ENCODE results near the gene LARGE1.

- TF ChIP-seq CTCF (IDR thresholded peaks at IDR 0.05; ENCODE audit: insufficient read depth, low read length, poor library complexity, severe bottlenecking) (no peak), EZH2phosphoT487 (conservative IDR thresholded peaks at IDR 0.05; ENCODE audit: low read length) (no peak)
Measured at GRCh38 chr22:33324228-33324627, 596.0 kb downstream of the LARGE1 start.

All from SU-DHL-6 (cell line).